Measurements from ENCODE around the gene LCP2.

Gene LCP2

GRCh38 chr5:170312301-170312595 is 14.7 kb upstream of the LCP2 start:
- DNase-seq (ENCODE audit: low read depth in 2 of 2) = no peak
- H3K4me3 ChIP-seq (replicated peaks in 1 of 2; ENCODE audit: low read depth in 2 of 2, low read length in 2 of 2) = no peak overlapping the region

DNA sequence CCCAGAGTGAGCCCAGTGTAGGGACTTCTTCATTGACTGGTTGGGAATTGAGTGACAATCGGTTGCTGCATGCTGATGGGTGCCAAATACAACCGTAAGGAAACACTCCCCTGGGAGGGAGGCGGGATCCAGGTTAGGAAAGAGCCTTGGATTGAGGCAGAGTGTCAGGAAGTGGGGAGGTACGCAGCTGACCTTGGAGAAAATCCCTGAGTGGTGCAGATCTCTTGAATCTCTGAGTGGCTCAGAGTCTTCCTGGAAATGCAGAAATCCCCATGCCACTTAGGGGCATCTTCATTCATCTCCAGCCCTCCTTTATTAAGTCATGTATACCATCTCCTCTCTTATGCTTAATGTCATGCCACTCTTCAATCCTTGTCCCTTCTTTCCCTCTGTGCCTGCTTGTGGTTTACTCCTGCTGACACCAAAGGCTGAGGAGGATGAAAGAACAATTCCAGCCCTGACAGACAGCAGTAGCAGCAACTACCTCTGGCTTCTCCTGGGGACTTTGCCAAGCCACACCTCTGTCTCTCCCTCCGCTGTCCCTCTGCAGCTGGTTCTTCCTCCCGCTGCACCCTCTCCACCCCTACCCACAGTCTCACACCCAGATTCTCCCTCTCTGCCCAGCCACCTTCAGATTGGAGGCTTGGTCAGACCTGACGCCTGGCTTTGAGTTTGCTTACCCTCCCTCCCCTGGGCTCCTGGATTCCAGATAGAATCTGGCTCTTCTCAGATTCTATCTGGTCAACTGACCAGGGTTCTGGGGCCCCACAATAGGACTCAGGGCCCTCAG is 14.1 kb upstream of the LCP2 start:
- DNase-seq (ENCODE audit: low read depth in 2 of 2) = no peak
- TF ChIP-seq, protein P1, sequence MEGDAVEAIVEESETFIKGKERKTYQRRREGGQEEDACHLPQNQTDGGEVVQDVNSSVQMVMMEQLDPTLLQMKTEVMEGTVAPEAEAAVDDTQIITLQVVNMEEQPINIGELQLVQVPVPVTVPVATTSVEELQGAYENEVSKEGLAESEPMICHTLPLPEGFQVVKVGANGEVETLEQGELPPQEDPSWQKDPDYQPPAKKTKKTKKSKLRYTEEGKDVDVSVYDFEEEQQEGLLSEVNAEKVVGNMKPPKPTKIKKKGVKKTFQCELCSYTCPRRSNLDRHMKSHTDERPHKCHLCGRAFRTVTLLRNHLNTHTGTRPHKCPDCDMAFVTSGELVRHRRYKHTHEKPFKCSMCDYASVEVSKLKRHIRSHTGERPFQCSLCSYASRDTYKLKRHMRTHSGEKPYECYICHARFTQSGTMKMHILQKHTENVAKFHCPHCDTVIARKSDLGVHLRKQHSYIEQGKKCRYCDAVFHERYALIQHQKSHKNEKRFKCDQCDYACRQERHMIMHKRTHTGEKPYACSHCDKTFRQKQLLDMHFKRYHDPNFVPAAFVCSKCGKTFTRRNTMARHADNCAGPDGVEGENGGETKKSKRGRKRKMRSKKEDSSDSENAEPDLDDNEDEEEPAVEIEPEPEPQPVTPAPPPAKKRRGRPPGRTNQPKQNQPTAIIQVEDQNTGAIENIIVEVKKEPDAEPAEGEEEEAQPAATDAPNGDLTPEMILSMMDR (IDR thresholded peaks at IDR 0.05; ENCODE audit: low read depth, low read length) = no peak
- no peak overlapping the region for H3K4me3 ChIP-seq (replicated peaks in 1 of 2; ENCODE audit: low read depth in 2 of 2, low read length in 2 of 2)

More at GRCh38 chr5:170312301-170312595, 14.7 kb upstream of the LCP2 start:
- TF ChIP-seq, protein P1 (IDR thresholded peaks at IDR 0.05; ENCODE audit: low read depth, low read length) = no peak

GRCh38 chr5:170310256-170310926 is 12.8 kb upstream of the LCP2 start:
- TF ChIP-seq, protein P1 (IDR thresholded peaks at IDR 0.05; ENCODE audit: low read depth, low read length) = no peak
- H3K4me3 ChIP-seq (replicated peaks in 1 of 2; ENCODE audit: low read depth in 2 of 2, low read length in 2 of 2) = no peak overlapping the region
- DNase-seq (ENCODE audit: low read depth in 2 of 2) = no peak

- no peak for DNase-seq (ENCODE audit: low read depth in 2 of 2)
- TF ChIP-seq, protein P1 (IDR thresholded peaks at IDR 0.05; ENCODE audit: low read depth, low read length) = no peak
- H3K4me3 ChIP-seq (replicated peaks in 1 of 2; ENCODE audit: low read depth in 2 of 2, low read length in 2 of 2) = no peak overlapping the region
Measured at GRCh38 chr5:170308686-170309085, 11.1 kb upstream of the LCP2 start.

DNA sequence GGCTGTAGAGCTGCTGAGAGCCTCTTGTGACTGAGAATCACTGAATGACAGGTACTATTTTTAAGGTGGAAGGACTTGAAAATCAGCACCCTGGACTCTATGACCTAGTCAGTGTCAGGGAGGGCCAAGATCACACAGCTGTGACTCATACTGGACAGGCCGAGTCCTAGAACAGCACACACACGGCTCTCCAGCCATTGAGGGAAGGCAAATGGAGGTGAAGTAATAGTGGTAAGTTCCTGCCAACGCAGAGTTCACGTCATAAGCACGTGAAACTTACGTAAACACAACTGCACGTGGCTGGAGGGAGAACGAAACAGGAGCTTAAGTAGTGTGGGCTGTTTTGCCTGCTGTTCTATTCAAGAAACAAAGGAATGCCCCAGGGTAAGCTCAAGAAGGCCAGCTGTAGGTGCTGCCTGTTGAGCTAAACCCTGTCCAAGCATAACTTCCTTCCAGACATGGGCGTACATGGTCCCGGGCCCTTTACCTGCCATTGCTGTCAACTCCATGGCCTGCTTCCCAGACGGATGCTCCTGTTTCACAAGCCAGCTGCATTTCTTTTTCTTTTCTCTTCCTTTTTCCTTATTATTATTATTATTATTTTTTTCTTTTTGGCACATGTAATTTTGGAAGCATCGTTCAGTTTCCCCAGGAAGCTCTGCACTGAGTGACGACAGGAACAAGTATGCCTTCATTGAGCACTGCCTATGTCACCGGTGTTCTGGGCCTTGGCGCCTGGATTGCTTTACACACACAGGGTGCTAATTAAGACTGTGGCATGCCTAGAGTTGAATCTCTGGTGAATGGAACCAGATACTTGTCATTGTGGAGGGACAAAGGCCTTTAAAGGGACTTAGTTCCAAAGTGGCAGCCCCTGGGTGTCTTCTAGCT is 10.2 kb upstream of the LCP2 start:
- TF ChIP-seq, protein P1 (IDR thresholded peaks at IDR 0.05; ENCODE audit: low read depth, low read length) = no peak
- H3K4me3 ChIP-seq (replicated peaks in 1 of 2; ENCODE audit: low read depth in 2 of 2, low read length in 2 of 2) = no peak overlapping the region
- peak; percentile 87 to 93 for DNase-seq (ENCODE audit: low read depth in 2 of 2)

GRCh38 chr5:170306381-170306831 is 8.8 kb upstream of the LCP2 start:
- DNase-seq (ENCODE audit: low read depth in 2 of 2) = peak; percentile 74 to 82
- no peak overlapping the region for H3K4me3 ChIP-seq (replicated peaks in 1 of 2; ENCODE audit: low read depth in 2 of 2, low read length in 2 of 2)
- TF ChIP-seq, protein P1 (IDR thresholded peaks at IDR 0.05; ENCODE audit: low read depth, low read length) = no peak
